ENCODE data around the gene OTUD1. TPM values are rescaled to one million over a fixed set of nuclear protein-coding genes. Genes with fewer than 3 reads are reported as not detected.

Gene OTUD1
- total RNA-seq, 1 donor from 2014 or later, result 13.7 TPM

- H3K27me3 ChIP-seq (ENCODE audit: control insufficient read depth, insufficient read depth, low read length), result no peaks in the 10 kb centered on the region
- H3K36me3 ChIP-seq (ENCODE audit: control insufficient read depth, insufficient read depth, low read length), result no peaks in the 10 kb centered on the region
- TF ChIP-seq CTCF (IDR thresholded peaks at IDR 0.05; ENCODE audit: insufficient read depth, low read length, poor library complexity, severe bottlenecking), result no peak
- peak; percentile 10 for DNase-seq (ENCODE audit: low read depth)
- no peak overlapping the region for H3K4me3 ChIP-seq (ENCODE audit: low read depth, low read length)
Observed at GRCh38 chr10:23399701-23400144, 39.2 kb upstream of the OTUD1 start.

- no peaks in the 10 kb centered on the region for H3K27me3 ChIP-seq (ENCODE audit: control insufficient read depth, insufficient read depth, low read length)
- no peaks in the 10 kb centered on the region for H3K36me3 ChIP-seq (ENCODE audit: control insufficient read depth, insufficient read depth, low read length)
- TF ChIP-seq CTCF (IDR thresholded peaks at IDR 0.05; ENCODE audit: insufficient read depth, low read length, poor library complexity, severe bottlenecking), result no peak
- DNase-seq (ENCODE audit: low read depth), result no peak
- H3K4me3 ChIP-seq (ENCODE audit: low read depth, low read length), result no peak overlapping the region
Observed at GRCh38 chr10:23402856-23403255, 36.0 kb upstream of the OTUD1 start.

- no peaks in the 10 kb centered on the region for H3K27me3 ChIP-seq (ENCODE audit: control insufficient read depth, insufficient read depth, low read length)
- TF ChIP-seq CTCF (IDR thresholded peaks at IDR 0.05; ENCODE audit: insufficient read depth, low read length, poor library complexity, severe bottlenecking), result no peak
- no peak for DNase-seq (ENCODE audit: low read depth)
- H3K36me3 ChIP-seq (ENCODE audit: control insufficient read depth, insufficient read depth, low read length), result no peaks in the 10 kb centered on the region
- no peak overlapping the region for H3K4me3 ChIP-seq (ENCODE audit: low read depth, low read length)
Observed at GRCh38 chr10:23403278-23403677, 35.6 kb upstream of the OTUD1 start.

- no peak for TF ChIP-seq CTCF (IDR thresholded peaks at IDR 0.05; ENCODE audit: insufficient read depth, low read length, poor library complexity, severe bottlenecking)
- no peak for DNase-seq (ENCODE audit: low read depth)
- Histone ChIP-seq H3K4me3 (ENCODE audit: low read depth, low read length) (no peak overlapping the region), H3K36me3 (ENCODE audit: control insufficient read depth, insufficient read depth, low read length) (no peaks in the 10 kb centered on the region), H3K27me3 (ENCODE audit: control insufficient read depth, insufficient read depth, low read length) (no peaks in the 10 kb centered on the region)
Observed at GRCh38 chr10:23403719-23404118, 35.2 kb upstream of the OTUD1 start.

- no peaks in the 10 kb centered on the region for H3K27me3 ChIP-seq (ENCODE audit: control insufficient read depth, insufficient read depth, low read length)
- no peak overlapping the region for H3K4me3 ChIP-seq (ENCODE audit: low read depth, low read length)
- DNase-seq (ENCODE audit: low read depth), result no peak
- H3K36me3 ChIP-seq (ENCODE audit: control insufficient read depth, insufficient read depth, low read length), result no peaks in the 10 kb centered on the region
- TF ChIP-seq CTCF (IDR thresholded peaks at IDR 0.05; ENCODE audit: insufficient read depth, low read length, poor library complexity, severe bottlenecking), result no peak
Observed at GRCh38 chr10:23404461-23404980, 34.4 kb upstream of the OTUD1 start.

GRCh38 chr10:23405540-23405939, 33.3 kb upstream of the OTUD1 start:
- no peaks in the 10 kb centered on the region for H3K36me3 ChIP-seq (ENCODE audit: control insufficient read depth, insufficient read depth, low read length)
- no peaks in the 10 kb centered on the region for H3K27me3 ChIP-seq (ENCODE audit: control insufficient read depth, insufficient read depth, low read length)
- H3K4me3 ChIP-seq (ENCODE audit: low read depth, low read length), result no peak overlapping the region
- no peak for DNase-seq (ENCODE audit: low read depth)
- TF ChIP-seq CTCF (IDR thresholded peaks at IDR 0.05; ENCODE audit: insufficient read depth, low read length, poor library complexity, severe bottlenecking), result no peak
